Measurements from ENCODE around the gene TADA3.

The TADA3 gene

DNA sequence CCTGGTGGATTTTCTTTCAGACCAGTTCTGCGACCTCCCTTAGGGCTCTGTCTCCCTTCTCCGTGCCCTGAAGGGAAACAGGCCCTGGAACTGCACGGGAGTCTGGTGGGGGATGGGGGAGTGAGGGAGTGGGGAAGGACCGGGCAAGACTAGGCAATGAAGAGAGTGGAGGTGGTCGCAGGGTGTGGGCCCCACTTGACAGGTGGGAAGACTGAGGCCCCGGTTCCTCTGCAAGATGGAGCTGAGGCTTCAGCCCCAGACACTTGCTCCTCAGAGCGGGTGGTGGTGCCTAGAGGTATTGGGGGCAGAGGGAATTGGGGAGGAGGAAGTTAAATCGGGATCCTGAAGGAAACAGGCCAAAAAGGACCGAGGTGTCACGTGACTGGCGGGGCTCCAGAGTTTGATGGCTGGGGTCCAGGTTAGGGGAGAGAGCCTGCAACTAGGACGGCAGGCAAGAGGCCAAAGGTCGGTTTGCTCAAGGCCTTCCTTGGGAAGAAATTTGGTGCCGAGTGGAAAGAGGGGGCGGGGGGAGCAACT is 21.9 kb downstream of the TADA3 start:
- peak; percentile 56 for DNase-seq (ENCODE audit: low read depth)
- no peak for TF ChIP-seq CTCF (conservative IDR thresholded peaks at IDR 0.05; ENCODE audit: low read depth, low read length)
- H3K4me3 ChIP-seq (ENCODE audit: low read depth, low read length), result peak overlapping the region; percentile 51

DNA sequence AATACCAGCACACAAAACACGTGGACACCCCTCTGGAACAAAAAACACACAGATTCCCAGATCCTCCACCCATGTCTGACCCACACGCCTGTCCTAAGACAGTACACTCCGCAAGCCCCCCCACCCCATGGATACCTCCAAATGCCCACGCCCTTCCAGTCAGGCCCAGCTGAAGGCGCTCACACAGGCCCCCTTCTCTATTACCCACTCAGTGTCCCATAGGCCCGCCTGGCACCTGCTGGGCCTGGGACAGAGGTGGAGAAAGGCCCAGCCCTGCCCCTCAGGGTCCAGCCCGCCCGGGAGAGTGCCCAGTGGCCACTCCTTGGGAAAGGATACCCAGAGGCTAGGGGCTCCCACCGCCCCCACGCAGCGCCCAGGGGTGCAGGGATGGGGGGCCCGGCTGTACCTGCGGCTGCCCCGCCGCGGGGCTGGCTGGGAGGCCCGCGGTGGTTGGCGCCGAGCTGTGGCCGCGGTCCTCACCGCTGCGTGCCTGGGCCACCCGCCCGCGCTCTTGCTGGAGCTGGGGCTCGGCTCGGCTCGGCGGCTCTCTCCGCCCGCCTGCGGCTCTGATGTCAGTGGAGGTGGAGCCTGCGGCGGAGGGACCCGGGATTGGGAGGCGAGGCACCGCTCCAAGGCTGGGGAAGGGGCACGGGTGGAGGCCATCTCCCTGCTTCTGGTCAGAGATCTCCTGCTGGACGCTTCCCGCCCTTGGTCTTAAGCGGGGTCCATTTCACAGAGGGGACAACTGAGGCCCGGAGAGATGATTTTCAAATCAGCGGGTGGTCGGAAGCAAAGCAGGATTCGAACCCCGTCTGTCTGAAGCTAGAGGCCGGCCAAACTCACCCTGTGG is 22.6 kb downstream of the TADA3 start, which contains the start of gene CAMK1:
Gene CAMK1, minus strand, starts transcription at position 522 of the 850 bp plus-strand sequence. CDS start 2,198 bp downstream, outside the sequence.
- peak within 1 kb of the TSS; percentile 51 for H3K4me3 ChIP-seq (ENCODE audit: low read depth, low read length)
- TF ChIP-seq CTCF (conservative IDR thresholded peaks at IDR 0.05; ENCODE audit: low read depth, low read length), result no peak
- peak; percentile 57 for DNase-seq (ENCODE audit: low read depth)

DNA sequence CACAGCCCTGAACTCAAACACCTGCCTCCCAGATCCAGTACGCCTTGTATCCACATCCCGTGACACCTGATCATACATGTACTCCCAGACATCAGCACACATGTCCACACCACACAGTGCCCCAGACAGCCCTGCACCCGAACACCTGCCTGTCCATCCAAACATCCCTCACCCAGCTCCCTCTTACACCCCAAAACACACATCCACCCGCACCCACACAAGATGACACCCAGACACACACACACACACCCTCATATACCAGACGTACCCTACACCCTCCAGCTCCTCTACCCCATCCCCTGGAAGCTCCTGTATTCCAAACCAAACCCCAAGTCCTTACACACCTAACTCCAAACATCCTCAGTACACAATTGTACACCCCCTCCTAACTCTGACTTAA is 23.3 kb downstream of the TADA3 start:
- H3K4me3 ChIP-seq (ENCODE audit: low read depth, low read length), result peak overlapping the region; percentile 51
- TF ChIP-seq CTCF (conservative IDR thresholded peaks at IDR 0.05; ENCODE audit: low read depth, low read length), result no peak
- no peak for DNase-seq (ENCODE audit: low read depth)

DNA sequence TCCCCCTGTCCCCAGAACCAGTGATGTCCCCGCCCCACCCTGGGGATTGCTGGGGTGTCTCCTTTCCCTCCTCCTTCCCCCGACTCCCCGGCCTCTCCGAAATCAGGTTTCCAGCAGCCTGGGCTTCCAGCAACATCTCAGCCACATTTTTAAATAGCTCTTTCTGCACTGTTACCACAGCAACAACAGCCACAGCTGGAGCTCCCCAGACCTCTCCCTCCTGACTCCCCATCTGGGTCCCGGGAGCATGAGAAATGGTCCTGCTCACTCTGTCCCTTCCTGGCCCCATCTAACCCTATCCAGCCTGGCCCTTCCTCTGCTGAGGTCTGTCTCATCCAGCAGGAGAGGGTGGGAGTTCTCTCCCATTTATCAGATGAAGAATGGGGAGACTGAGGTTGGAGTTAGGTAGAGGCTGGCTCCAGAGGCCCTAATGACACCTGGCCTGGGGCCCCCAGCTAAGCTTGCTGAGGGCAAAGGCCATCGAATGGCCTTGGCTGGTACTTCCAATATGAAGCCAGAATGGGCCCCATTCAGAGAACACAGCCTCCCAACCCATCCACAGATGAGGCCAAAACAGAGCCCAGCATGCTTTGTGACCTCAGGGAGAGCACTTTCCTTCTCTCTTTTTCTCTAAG is 24.0 kb downstream of the TADA3 start:
- DNase-seq (ENCODE audit: low read depth), result no peak
- TF ChIP-seq CTCF (conservative IDR thresholded peaks at IDR 0.05; ENCODE audit: low read depth, low read length), result no peak
- H3K4me3 ChIP-seq (ENCODE audit: low read depth, low read length), result no peak overlapping the region

DNA sequence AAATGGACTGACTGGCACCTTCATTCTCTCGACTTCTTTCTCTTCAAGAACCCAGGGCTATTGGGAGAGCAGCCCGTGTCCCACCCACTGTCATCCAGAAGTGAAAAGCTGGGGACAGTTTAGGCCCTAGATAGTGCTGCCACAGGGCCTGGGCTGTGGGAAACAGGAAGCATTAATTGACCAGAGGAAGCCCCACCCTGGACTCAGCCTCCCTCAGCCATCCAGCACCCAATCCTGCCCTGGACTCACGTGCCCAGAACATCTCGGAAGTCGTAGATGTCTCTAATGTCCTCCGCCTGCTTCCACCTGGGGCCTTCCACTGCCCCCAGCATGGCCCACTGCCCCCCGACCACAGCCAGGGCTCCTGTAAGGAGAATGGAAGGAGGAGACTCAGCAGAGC is 24.9 kb downstream of the TADA3 start:
- no peak for TF ChIP-seq CTCF (conservative IDR thresholded peaks at IDR 0.05; ENCODE audit: low read depth, low read length)
- H3K4me3 ChIP-seq (ENCODE audit: low read depth, low read length), result no peak overlapping the region
- no peak for DNase-seq (ENCODE audit: low read depth)

- no peak for TF ChIP-seq CTCF (conservative IDR thresholded peaks at IDR 0.05; ENCODE audit: low read depth, low read length)
- peak; percentile 43 for DNase-seq (ENCODE audit: low read depth)
- no peak overlapping the region for H3K4me3 ChIP-seq (ENCODE audit: low read depth, low read length)
These were observed 26.4 kb downstream of the TADA3 start for GRCh38 chr3:9765865-9766264.

Data from choroid plexus epithelial cell (primary cell).